HepG2 (cell line): ENCODE data around the gene SLC20A1. TPM values are rescaled to one million over a fixed set of nuclear protein-coding genes. Genes with fewer than 3 reads are reported as not detected.

Source experiments
- ATAC-seq: fragments of 200-7000 bp; cut with Tn5 transposase; 3 replicates; pipeline ENCODE4 v1.9.1; 2020; ENCODE audit warnings: mild to moderate bottlenecking, moderate library complexity
- BruUV-seq: library from RNA; stranded (reverse); fragments of 400-500 nt; replicated peaks from 2 replicates; lab custom pipeline; 2021; lab: Mats Ljungman, UMichigan
- CTCF ChIA-PET: fragments of 300-600 bp; formaldehyde crosslinking; extraction: SDS; loops from one replicate; lab custom pipeline; 2021; ENCODE audit warnings: low total read pairs, inconsistent platforms, low intra/inter-chr PET ratio; lab: Yijun Ruan, JAX
- POLR2A ChIA-PET: fragments of 350-600 bp; sonication (Branson Sonifier 250); formaldehyde crosslinking; loops from one replicate; lab custom pipeline; 2020; ENCODE audit warnings: antibody characterized with exemption, inconsistent platforms; lab: Yijun Ruan, JAX
- DNase-seq: peaks from one replicate; pipeline ENCODE4 v3.0.0-alpha.2; 2015; ENCODE audit warnings: low spot score
- FAIRE-seq: peaks from 3 replicates; lab custom pipeline; 2011; peaks lifted over from hg19 to GRCh38; lab: Jason Lieb, UNC
- H2AFZ ChIP-seq: one replicate; pipeline ENCODE4 v1.6.1; 2011; ENCODE audit warnings: low read length, inconsistent platforms
- H3K27ac ChIP-seq: fragments of 300-600 bp; 3 replicates; pipeline ENCODE4 v1.8.0; 2011; ENCODE audit warnings: mixed run types, mild to moderate bottlenecking, mixed read lengths, low read length, inconsistent platforms; ENCODE audit not compliant: insufficient read depth; ENCODE audit errors: extremely low read length
- H3K27me3 ChIP-seq, 2 experiments: fragments of 200-600 bp in 1 of 2; 2 replicates in 1 of 2; 3 replicates in 1 of 2; pipeline versions ENCODE4 v1.6.0 to v1.8.0; 2011; ENCODE audit warnings: low read length in 2 of 2, mild to moderate bottlenecking in 2 of 2, moderate library complexity in 2 of 2, inconsistent platforms in 1 of 2; ENCODE audit not compliant: insufficient read depth in 2 of 2, control insufficient read depth in 1 of 2
- H3K36me3 ChIP-seq, 2 experiments: fragments of 200-600 bp in 1 of 2; replicated peaks in 1 of 2; 2 replicates in 1 of 2; 3 replicates in 1 of 2; pipeline versions ENCODE4 v1.5.1 to v1.8.0; 2011; ENCODE audit warnings: low read length in 2 of 2, inconsistent platforms in 1 of 2; ENCODE audit not compliant: insufficient read depth in 2 of 2, control insufficient read depth in 1 of 2
- H3K4me1 ChIP-seq: 2 replicates; pipeline ENCODE4 v1.5.1; 2012; ENCODE audit warnings: low read length, inconsistent platforms; ENCODE audit not compliant: insufficient read depth
- H3K4me2 ChIP-seq: 2 replicates; pipeline ENCODE4 v1.6.0; 2011; ENCODE audit warnings: low read depth, low read length, inconsistent platforms
- H3K4me3 ChIP-seq, 3 experiments: fragments of 200-600 bp in 1 of 3; sonication (generic), shearing (Covaris generic) in 1 of 3; replicated peaks in 1 of 3; 2 replicates each; pipeline ENCODE4 v1.5.1; 2011 to 2016; ENCODE audit warnings: low read length in 3 of 3, inconsistent platforms in 2 of 3, low read depth in 2 of 3, mild to moderate bottlenecking in 2 of 3, control low read depth in 1 of 3, mixed read lengths in 1 of 3; ENCODE audit not compliant: insufficient read depth in 1 of 3
- H3K79me2 ChIP-seq: one replicate; pipeline ENCODE4 v1.6.1; 2011; ENCODE audit warnings: low read length, inconsistent platforms; ENCODE audit not compliant: insufficient read depth
- H3K9ac ChIP-seq: 2 replicates; pipeline ENCODE4 v1.6.0; 2011; ENCODE audit warnings: mild to moderate bottlenecking, low read depth, low read length, inconsistent platforms; ENCODE audit not compliant: insufficient read depth
- H3K9me3 ChIP-seq: 2 replicates; pipeline ENCODE4 v1.5.1; 2012; ENCODE audit warnings: mild to moderate bottlenecking, low read length
- H4K20me1 ChIP-seq: 2 replicates; pipeline ENCODE4 v1.6.0; 2011; ENCODE audit warnings: inconsistent platforms, mild to moderate bottlenecking, low read length, moderate library complexity; ENCODE audit not compliant: insufficient read depth
- ETS1 ChIP-seq: sonication (generic); formaldehyde crosslinking; IDR thresholded peaks from 2 replicates; pipeline ENCODE4 v1.4.0; 2020; ENCODE audit warnings: missing genetic modification reagents
- HDAC6 ChIP-seq: fragments of 200-600 bp; sonication (generic); IDR thresholded peaks from 2 replicates; pipeline ENCODE4 v1.7.0; 2017; ENCODE audit warnings: mild to moderate bottlenecking, antibody characterized with exemption, low read length, low read depth
- HHEX ChIP-seq: IDR thresholded peaks from 2 replicates; pipeline ENCODE4 v1.6.1; 2016; ENCODE audit warnings: control low read depth
- PTBP1 ChIP-seq: fragments of 200-400 bp; formaldehyde crosslinking; IDR thresholded peaks from 2 replicates; pipeline ENCODE4 v1.6.1; 2018; ENCODE audit warnings: low read length, low read depth; ENCODE audit not compliant: poor library complexity, severe bottlenecking
- RBFOX2 ChIP-seq: fragments of 200-400 bp; formaldehyde crosslinking; IDR thresholded peaks from 2 replicates; pipeline ENCODE4 v1.6.1; 2017; ENCODE audit warnings: low read depth, mild to moderate bottlenecking, low read length
- SOX13 ChIP-seq, 3 experiments: fragments of 450-650 bp in 1 of 3; sonication (generic) in 1 of 3; formaldehyde crosslinking in 1 of 3; IDR thresholded peaks in 2 of 3; conservative IDR thresholded peaks in 1 of 3; 2 replicates each; pipeline versions ENCODE4 v1.5.0 to v1.6.1; 2016 to 2020; ENCODE audit warnings: antibody characterized with exemption in 1 of 3, mild to moderate bottlenecking in 1 of 3, missing compliant biosample characterization in 1 of 3, missing genetic modification reagents in 1 of 3, moderate library complexity in 1 of 3
- SP2 ChIP-seq: sonication (generic); formaldehyde crosslinking; IDR thresholded peaks from 2 replicates; pipeline ENCODE4 v1.5.1; 2020; ENCODE audit warnings: mild to moderate bottlenecking, missing genetic modification reagents
- ZBTB7A ChIP-seq: sonication (generic); formaldehyde crosslinking; IDR thresholded peaks from 2 replicates; pipeline ENCODE4 v1.8.0; 2022; ENCODE audit warnings: mild to moderate bottlenecking, missing genetic modification reagents
- ZC3H13 ChIP-seq: sonication (generic); formaldehyde crosslinking; IDR thresholded peaks from 2 replicates; pipeline ENCODE4 v1.8.1; 2023; ENCODE audit warnings: mild to moderate bottlenecking, missing genetic modification reagents, moderate library complexity
- ZNF275 ChIP-seq: sonication (generic); formaldehyde crosslinking; IDR thresholded peaks from 2 replicates; pipeline ENCODE4 v1.8.0; 2022; ENCODE audit warnings: missing genetic modification reagents, mild to moderate bottlenecking, inconsistent platforms, borderline replicate concordance
- ZNF775 ChIP-seq: sonication (generic); formaldehyde crosslinking; IDR thresholded peaks from 2 replicates; pipeline ENCODE4 v1.4.0; 2020; ENCODE audit warnings: missing genetic modification reagents, mild to moderate bottlenecking, moderate library complexity, borderline replicate concordance
- in situ Hi-C: cut with HindIII; loops from 2 replicates; pipeline ENCODE4 v1.10.0; 2017; ENCODE audit warnings: low pct_unique_long_range_greater_than_20kb; ENCODE audit not compliant: extremely low pct_ligation_motif_present
- intact Hi-C: fragments of 100-400 bp; cut with micrococcal nuclease; formaldehyde crosslinking; loops from one replicate; pipeline ENCODE4 v1.10.0; 2022; ENCODE audit not compliant: unreplicated experiment
- polyA plus RNA-seq, 8 experiments: library from polyadenylated mRNA; depleted of rRNA in 3 of 8; stranded (reverse) in 7 of 8; unstranded in 1 of 8; fragments of >200 nt; fragmentation: Illumina TruSeq in 4 of 8; extraction: Trizol in 4 of 8; gene quantifications; 2 replicates each; pipeline versions ENCODE4 v1.2.1 to v1.2.3, GENCODE V29; 2011 to 2016; ENCODE audit warnings: low read depth in 4 of 8, missing spikeins in 1 of 8, mixed read lengths in 1 of 8; ENCODE audit not compliant: insufficient read depth in 1 of 8
- total RNA-seq, 5 experiments: library from RNA; depleted of rRNA; stranded (reverse); fragments of >200 nt; fragmentation: Illumina TruSeq; extraction: Trizol; gene quantifications; 2 replicates each; pipeline ENCODE4 v1.2.3, GENCODE V29; 2016; ENCODE audit warnings: low read depth in 1 of 5
- TF ChIP-seq, protein P1 (sequence below): sonication (generic); formaldehyde crosslinking; IDR thresholded peaks from 2 replicates; pipeline ENCODE4 v1.5.1; 2020; ENCODE audit warnings: missing genetic modification reagents, mild to moderate bottlenecking, borderline replicate concordance
- TF ChIP-seq, protein P2 (sequence below): sonication (generic); formaldehyde crosslinking; IDR thresholded peaks from 2 replicates; pipeline ENCODE4 v1.8.0; 2022; ENCODE audit warnings: missing genetic modification reagents, low read depth, mild to moderate bottlenecking, borderline replicate concordance

The SLC20A1 gene
- total and polyA plus RNA-seq, 2 of the 13 experiments (the other 11 are each of a cell fraction or from before 2014, with no cell fraction given): 54.0 to 85.9 TPM

GRCh38 chr2:112658839-112659667 is 13.3 kb downstream of the SLC20A1 start (continued):
- TF ChIP-seq, protein P1, sequence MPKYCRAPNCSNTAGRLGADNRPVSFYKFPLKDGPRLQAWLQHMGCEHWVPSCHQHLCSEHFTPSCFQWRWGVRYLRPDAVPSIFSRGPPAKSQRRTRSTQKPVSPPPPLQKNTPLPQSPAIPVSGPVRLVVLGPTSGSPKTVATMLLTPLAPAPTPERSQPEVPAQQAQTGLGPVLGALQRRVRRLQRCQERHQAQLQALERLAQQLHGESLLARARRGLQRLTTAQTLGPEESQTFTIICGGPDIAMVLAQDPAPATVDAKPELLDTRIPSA (CRISPR knock-in tag): no peak
- TF ChIP-seq RBFOX2 (no peak), ZC3H13 (no peak), PTBP1 (no peak), ETS1 (no peak)
- TF ChIP-seq, all 625 proteins: peak for 3

DNA sequence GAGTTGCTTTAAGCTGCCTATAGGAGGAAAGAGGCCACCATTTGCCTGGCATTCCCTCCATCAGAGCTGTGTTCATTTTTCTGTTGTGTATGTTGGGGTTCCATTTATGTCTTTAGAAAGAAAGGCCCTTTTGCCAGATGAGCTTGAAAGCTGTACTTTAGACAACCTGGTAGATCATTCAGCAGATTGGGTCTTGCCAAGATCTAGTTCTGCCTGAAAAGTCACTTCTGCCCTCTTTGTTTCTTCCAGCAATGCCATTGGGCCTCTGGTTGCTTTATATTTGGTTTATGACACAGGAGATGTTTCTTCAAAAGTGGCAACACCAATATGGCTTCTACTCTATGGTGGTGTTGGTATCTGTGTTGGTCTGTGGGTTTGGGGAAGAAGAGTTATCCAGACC is 14.4 kb downstream of the SLC20A1 start:
- intact Hi-C loops (no loop called here), in situ Hi-C loops (no loop called here)
- Histone ChIP-seq H3K4me3 (no peak overlapping the region), H3K79me2 (peaks cover 2% of the 10 kb centered on the region), H3K27ac (no peak overlapping the region), H2AFZ (no peak overlapping the region), H3K9ac (no peak overlapping the region), H3K36me3 (peaks cover 25 to 80% of the 10 kb centered on the region in 2 experiments), H3K4me2 (no peak overlapping the region), H3K9me3 (no peaks in the 10 kb centered on the region), H3K27me3 (no peaks in the 10 kb centered on the region), H3K4me1 (peaks cover 15% of the 10 kb centered on the region; the same call in 1 of the 2 replicates), H4K20me1 (no peaks in the 10 kb centered on the region)
- no peak for FAIRE-seq
- no peak for DNase-seq
- no peak for ATAC-seq
- ChIA-PET CTCF (no interaction called here), POLR2A (interaction anchor here (1.1 to 1.6 kb wide), 2 partner anchors 15 to 28 kb away, joined by 3 to 5 read pairs; no protein-coding TSS in a partner anchor)
- BruUV-seq: no TSS peak
- TF ChIP-seq HHEX (CRISPR knock-in tag) (no peak), SP2 (CRISPR knock-in tag) (no peak), ZBTB7A (no peak), ZNF275 (CRISPR knock-in tag) (no peak), ZNF775 (no peak), HDAC6 (no peak), SOX13 (IDR thresholded peaks at IDR 0.05) (no peak), SOX13 (CRISPR knock-in tag; conservative IDR thresholded peaks at IDR 0.05 in 1 of 2, IDR thresholded peaks at IDR 0.05 in 1 of 2) (no peak)
- TF ChIP-seq, protein P2, sequence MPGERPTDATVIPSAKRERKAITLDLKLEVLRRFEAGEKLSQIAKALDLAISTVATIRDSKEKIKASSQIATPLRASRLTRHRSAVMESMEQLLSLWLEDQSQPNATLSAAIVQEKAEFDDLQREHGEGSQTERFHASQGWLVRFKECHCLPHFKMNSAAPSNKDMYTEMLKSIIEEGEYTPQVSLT (CRISPR knock-in tag): no peak
